Large intestine (tissue), 3 donors: Measurements from ENCODE around the gene TCF25. TPM values are rescaled to one million over a fixed set of nuclear protein-coding genes. Genes with fewer than 3 reads are reported as not detected.

Source experiments
- DNase-seq, 2 donors: peaks; one replicate each; pipeline versions ENCODE4 v3.0.0 to v3.0.0-alpha.2; 2013
- H3K27ac ChIP-seq: one replicate; pipeline ENCODE4 v1.5.1; 2013; ENCODE audit warnings: low read length
- H3K27me3 ChIP-seq: 2 replicates; pipeline ENCODE4 v1.6.1; 2013; ENCODE audit warnings: low read length; ENCODE audit not compliant: control insufficient read depth, insufficient read depth
- H3K36me3 ChIP-seq: 2 replicates; pipeline ENCODE4 v1.6.1; 2013; ENCODE audit warnings: low read length; ENCODE audit not compliant: control insufficient read depth, insufficient read depth
- H3K4me1 ChIP-seq: one replicate; pipeline ENCODE4 v1.6.1; 2013; ENCODE audit warnings: low read length; ENCODE audit not compliant: control insufficient read depth, insufficient read depth
- H3K4me3 ChIP-seq: one replicate; pipeline ENCODE4 v1.5.1; 2013; ENCODE audit warnings: low read length
- H3K9me3 ChIP-seq: one replicate; pipeline ENCODE4 v1.6.1; 2013; ENCODE audit warnings: mild to moderate bottlenecking, low read depth, low read length, moderate library complexity; ENCODE audit not compliant: control insufficient read depth
- WGBS: methylation state at CpG from one replicate; pipeline ENCODE4 v1.1.5; 2013; ENCODE audit warnings: low lambda C conversion rate; ENCODE audit not compliant: insufficient coverage; 5-methylcytosine and 5-hydroxymethylcytosine counted together
- polyA plus RNA-seq: library from polyadenylated mRNA; unstranded; fragments of 120-200 nt; gene quantifications from one replicate; pipeline ENCODE4 v1.2.1, GENCODE V29; 2013

The TCF25 gene
- polyA plus RNA-seq, 1 donor, result 129 TPM

- Histone ChIP-seq H3K9me3 (no peaks in the 10 kb centered on the region), H3K36me3 (peaks cover 87% of the 10 kb centered on the region), H3K27me3 (no peaks in the 10 kb centered on the region), H3K4me1 (no peaks in the 10 kb centered on the region), H3K27ac (no peak overlapping the region), H3K4me3 (no peak overlapping the region)
- no CpG with 5 or more reads among the region's 45 CpGs for WGBS
- no peak for DNase-seq
Measured at GRCh38 chr16:89893642-89894548, 20.5 kb downstream of the TCF25 start.

- peaks cover 87% of the 10 kb centered on the region for H3K36me3 ChIP-seq
- no peak for DNase-seq
- H3K4me1 ChIP-seq, result no peaks in the 10 kb centered on the region
- H3K27ac ChIP-seq, result no peak overlapping the region
- WGBS, result 100% methylated on average over 1 of the region's 26 CpGs
- H3K27me3 ChIP-seq, result no peaks in the 10 kb centered on the region
- no peaks in the 10 kb centered on the region for H3K9me3 ChIP-seq
- H3K4me3 ChIP-seq, result no peak overlapping the region
Measured at GRCh38 chr16:89895482-89896250, 22.3 kb downstream of the TCF25 start.

GRCh38 chr16:89897204-89897603, 23.8 kb downstream of the TCF25 start:
- Histone ChIP-seq H3K4me1 (no peaks in the 10 kb centered on the region), H3K27ac (no peak overlapping the region), H3K36me3 (peaks cover 79% of the 10 kb centered on the region), H3K27me3 (no peaks in the 10 kb centered on the region), H3K4me3 (no peak overlapping the region), H3K9me3 (no peaks in the 10 kb centered on the region)
- DNase-seq, result no peak
- 100% methylated on average over 2 of the region's 11 CpGs for WGBS

GRCh38 chr16:89898201-89898967, 25.0 kb downstream of the TCF25 start:
- no peak overlapping the region for H3K27ac ChIP-seq
- no peaks in the 10 kb centered on the region for H3K4me1 ChIP-seq
- H3K36me3 ChIP-seq, result peaks cover 74% of the 10 kb centered on the region
- no CpG with 5 or more reads among the region's 36 CpGs for WGBS
- no peaks in the 10 kb centered on the region for H3K27me3 ChIP-seq
- no peaks in the 10 kb centered on the region for H3K9me3 ChIP-seq
- H3K4me3 ChIP-seq, result no peak overlapping the region
- DNase-seq, result no peak

- H3K4me1 ChIP-seq, result no peaks in the 10 kb centered on the region
- H3K27me3 ChIP-seq, result no peaks in the 10 kb centered on the region
- no peak for DNase-seq
- no peak overlapping the region for H3K27ac ChIP-seq
- H3K9me3 ChIP-seq, result no peaks in the 10 kb centered on the region
- peaks cover 75% of the 10 kb centered on the region for H3K36me3 ChIP-seq
- no peak overlapping the region for H3K4me3 ChIP-seq
- no CpG with 5 or more reads among the region's 20 CpGs for WGBS
Measured at GRCh38 chr16:89899879-89900481, 26.6 kb downstream of the TCF25 start.

GRCh38 chr16:89900885-89901284, 27.5 kb downstream of the TCF25 start:
- no CpG with 5 or more reads among the region's 17 CpGs for WGBS
- Histone ChIP-seq H3K4me1 (no peaks in the 10 kb centered on the region), H3K27me3 (no peaks in the 10 kb centered on the region), H3K9me3 (peaks cover 4% of the 10 kb centered on the region), H3K27ac (no peak overlapping the region), H3K36me3 (peaks cover 76% of the 10 kb centered on the region), H3K4me3 (no peak overlapping the region)
- no peak for DNase-seq

GRCh38 chr16:89902980-89903379, 29.6 kb downstream of the TCF25 start:
- H3K9me3 ChIP-seq, result peaks cover 14% of the 10 kb centered on the region
- DNase-seq, result no peak
- WGBS, result no CpG with 5 or more reads among the region's 11 CpGs
- no peaks in the 10 kb centered on the region for H3K27me3 ChIP-seq
- peaks cover 72% of the 10 kb centered on the region for H3K36me3 ChIP-seq
- no peak overlapping the region for H3K27ac ChIP-seq
- H3K4me3 ChIP-seq, result no peak overlapping the region
- H3K4me1 ChIP-seq, result no peaks in the 10 kb centered on the region

GRCh38 chr16:89903908-89904515, 30.6 kb downstream of the TCF25 start:
- WGBS, result no CpG with 5 or more reads among the region's 19 CpGs
- Histone ChIP-seq H3K36me3 (peaks cover 69% of the 10 kb centered on the region), H3K27me3 (no peaks in the 10 kb centered on the region), H3K27ac (no peak overlapping the region), H3K4me3 (no peak overlapping the region), H3K9me3 (peaks cover 19% of the 10 kb centered on the region), H3K4me1 (no peaks in the 10 kb centered on the region)
- DNase-seq, result no peak

GRCh38 chr16:89904606-89905510, 31.5 kb downstream of the TCF25 start:
- Histone ChIP-seq H3K9me3 (peaks cover 19% of the 10 kb centered on the region), H3K4me1 (no peaks in the 10 kb centered on the region), H3K27ac (no peak overlapping the region), H3K27me3 (no peaks in the 10 kb centered on the region), H3K36me3 (peaks cover 69% of the 10 kb centered on the region), H3K4me3 (no peak overlapping the region)
- no peak for DNase-seq
- no CpG with 5 or more reads among the region's 31 CpGs for WGBS
